ENCODE results near the gene PLB1. TPM values are rescaled to one million over a fixed set of nuclear protein-coding genes. Genes with fewer than 3 reads are reported as not detected.

PLB1 gene
- total RNA-seq, 1 donor from 2014 or later = 0.64 TPM

GRCh38 chr2:28692411-28692810 is 196.6 kb downstream of the PLB1 start:
- intact Hi-C loops (cut with micrococcal nuclease) = no loop called here
- peaks cover 3% of the 10 kb centered on the region for H3K27me3 Mint-ChIP-seq
- CTCF ChIA-PET = interaction anchor here (0.5 kb wide), 1 partner anchor 23 kb away, joined by 4 read pairs; no protein-coding TSS in a partner anchor
- H3K36me3 Mint-ChIP-seq (ENCODE audit: low read depth) = no peaks in the 10 kb centered on the region
- H3K4me3 Mint-ChIP-seq = no peak overlapping the region
- TF ChIP-seq CTCF (IDR thresholded peaks at IDR 0.05) = no peak
- H3K27ac Mint-ChIP-seq = no peak overlapping the region
- POLR2A ChIA-PET = no interaction called here
- ATAC-seq (ENCODE audit: low read depth) (no peak), DNase-seq (no peak)
- no peaks in the 10 kb centered on the region for H3K4me1 Mint-ChIP-seq
- H3K9me3 Mint-ChIP-seq = no peaks in the 10 kb centered on the region

DNA sequence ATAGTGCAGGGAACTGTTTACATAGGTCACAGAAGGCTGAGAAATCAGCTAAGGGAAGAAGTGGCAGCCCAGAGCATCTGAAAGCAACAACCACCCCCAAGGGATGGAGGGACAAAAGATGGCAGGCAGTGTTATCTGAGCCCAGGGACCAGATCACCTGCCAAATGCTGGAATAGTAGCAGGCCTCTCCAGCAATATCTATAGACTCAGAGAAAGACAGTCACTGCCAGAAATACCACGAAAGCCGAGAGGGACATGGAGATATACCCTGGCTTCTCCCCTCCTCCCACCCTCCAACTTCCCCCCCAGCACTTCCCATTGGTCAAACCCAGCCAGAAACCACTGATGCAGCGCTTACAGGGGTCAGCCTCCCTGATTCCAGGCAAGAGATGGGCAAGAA is 197.4 kb downstream of the PLB1 start:
- intact Hi-C loops (cut with micrococcal nuclease) = no loop called here
- Mint-ChIP-seq H3K4me3 (no peak overlapping the region), H3K27me3 (peaks cover 3% of the 10 kb centered on the region), H3K27ac (no peak overlapping the region), H3K9me3 (no peaks in the 10 kb centered on the region), H3K4me1 (no peaks in the 10 kb centered on the region), H3K36me3 (ENCODE audit: low read depth) (no peaks in the 10 kb centered on the region)
- no peak for ATAC-seq (ENCODE audit: low read depth)
- ChIA-PET POLR2A (no interaction called here), CTCF (no interaction called here)
- no peak for DNase-seq
- no peak for TF ChIP-seq CTCF (IDR thresholded peaks at IDR 0.05)

Other genes with a start within 250 kb of the PLB1 start
- gene FOSL2, start 103.2 kb upstream of the PLB1 start, total RNA-seq = 2.7 and 3.8 TPM in 2 replicates